Neural cell (in vitro differentiated cells): ENCODE measurements around the gene BRINP2.

Experiments
- CTCF ChIP-seq: fragments of 450-650 bp; IDR thresholded peaks from 2 replicates; pipeline ENCODE4 v1.5.1; 2014; ENCODE audit warnings: antibody characterized with exemption, mild to moderate bottlenecking, moderate library complexity; ENCODE audit not compliant: poor library complexity, severe bottlenecking
- EZH2 ChIP-seq: fragments of 200-600, 300-800 bp; shearing (Covaris generic), sonication (generic); IDR thresholded peaks from 2 replicates; pipeline ENCODE4 v1.6.1; 2014; ENCODE audit warnings: antibody characterized with exemption, low read length, borderline replicate concordance, mild to moderate bottlenecking; ENCODE audit not compliant: insufficient read depth, poor library complexity, severe bottlenecking
- MXI1 ChIP-seq: fragments of 450-650 bp; conservative IDR thresholded peaks from 2 replicates; pipeline ENCODE4 v1.6.1; 2014; ENCODE audit warnings: antibody characterized with exemption, mild to moderate bottlenecking; ENCODE audit not compliant: poor library complexity, severe bottlenecking
- POLR2AphosphoS5 ChIP-seq: IDR thresholded peaks from 2 replicates; pipeline ENCODE4 v1.6.1; 2012
- RAD21 ChIP-seq: fragments of 450-650 bp; conservative IDR thresholded peaks from 2 replicates; pipeline ENCODE4 v1.6.1; 2014; ENCODE audit warnings: antibody characterized with exemption, mild to moderate bottlenecking, moderate library complexity
- REST ChIP-seq: IDR thresholded peaks from 2 replicates; pipeline ENCODE4 v1.6.1; 2012; ENCODE audit warnings: borderline replicate concordance

GRCh38 chr1:177315261-177315660 lies 144.5 kb downstream of the BRINP2 start:
- TF ChIP-seq CTCF (no peak), EZH2 (no peak), REST (no peak), RAD21 (no peak), MXI1 (no peak), POLR2AphosphoS5 (no peak)
